GM21717 (cell line): ENCODE data around the gene TEAD1.

Source experiments
- ATAC-seq: cut with Tn5 transposase; IDR thresholded peaks from one replicate; pipeline ENCODE4 v1.9.1; 2021; ENCODE audit warnings: mild to moderate bottlenecking, moderate library complexity; ENCODE audit not compliant: unreplicated experiment

TEAD1 gene

DNA sequence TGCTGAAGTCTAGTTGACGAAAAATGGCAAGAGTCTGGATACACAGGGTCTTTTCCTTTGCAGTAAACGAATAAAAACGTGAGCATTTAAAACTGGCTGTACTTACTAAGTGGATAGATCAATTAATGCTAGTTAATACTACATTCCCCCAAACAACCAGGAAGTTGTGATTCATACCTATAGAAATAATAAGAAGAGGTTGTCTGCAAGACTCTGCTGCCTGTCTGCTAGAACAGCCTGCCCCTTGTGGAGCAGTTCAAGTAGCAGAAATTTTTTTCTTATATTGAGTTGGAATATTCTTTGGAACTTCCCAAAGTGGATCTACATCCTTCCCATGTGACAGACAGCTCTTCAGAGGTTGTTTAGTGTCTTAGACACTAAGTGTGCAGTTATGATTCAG lies 86.8 kb downstream of the TEAD1 start:
- ATAC-seq: no peak

DNA sequence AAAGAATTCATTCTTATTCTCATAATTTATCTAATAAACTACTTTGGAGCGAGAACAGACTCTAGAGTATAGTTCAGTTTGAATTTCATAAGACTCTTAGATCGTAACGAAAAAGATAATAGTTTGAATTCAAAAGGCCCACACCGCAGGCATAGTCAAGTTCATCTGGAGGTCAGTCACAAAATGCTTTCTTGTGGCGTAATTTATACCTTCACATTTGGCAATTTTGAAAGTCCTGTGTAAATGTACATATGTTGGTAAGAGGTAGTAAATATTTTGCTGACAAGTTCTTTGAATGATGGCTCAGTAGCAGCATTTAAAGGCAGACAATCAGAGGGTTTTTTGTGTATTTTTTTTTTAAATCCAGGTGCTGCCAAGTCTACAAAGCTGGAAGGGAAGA lies 88.1 kb downstream of the TEAD1 start:
- no peak for ATAC-seq

GRCh38 chr11:12762696-12763324 lies 88.6 kb downstream of the TEAD1 start:
- no peak for ATAC-seq

DNA sequence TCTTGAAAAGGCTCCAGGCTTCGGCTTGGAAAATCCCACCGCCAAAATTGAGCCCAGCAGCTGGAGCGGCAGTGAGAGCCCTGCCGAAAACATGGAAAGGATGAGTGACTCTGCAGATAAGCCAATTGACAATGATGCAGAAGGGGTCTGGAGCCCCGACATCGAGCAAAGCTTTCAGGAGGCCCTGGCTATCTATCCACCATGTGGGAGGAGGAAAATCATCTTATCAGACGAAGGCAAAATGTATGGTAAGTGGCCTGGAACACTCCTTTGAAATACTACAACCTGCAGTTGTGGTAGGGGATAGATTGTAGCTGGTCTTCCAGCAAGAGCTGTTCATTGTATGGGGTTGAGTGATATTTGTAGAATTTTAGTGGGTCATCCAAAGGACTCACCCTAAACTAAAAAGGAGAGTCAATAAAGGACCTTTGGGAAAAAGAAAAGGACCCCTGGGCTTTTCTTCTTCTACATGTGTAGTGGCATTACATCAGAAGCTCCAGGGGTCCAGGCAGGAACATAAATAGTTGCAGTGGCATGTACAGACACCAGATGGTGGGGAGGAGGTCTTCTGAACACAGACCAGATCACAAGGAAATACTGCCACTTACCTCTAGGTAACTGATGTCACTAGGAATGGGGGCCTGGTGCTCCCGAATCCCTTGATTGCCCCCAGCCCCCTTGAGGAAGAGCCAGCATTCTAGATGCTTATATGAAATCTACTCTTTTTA lies 90.1 kb downstream of the TEAD1 start:
- no peak for ATAC-seq

DNA sequence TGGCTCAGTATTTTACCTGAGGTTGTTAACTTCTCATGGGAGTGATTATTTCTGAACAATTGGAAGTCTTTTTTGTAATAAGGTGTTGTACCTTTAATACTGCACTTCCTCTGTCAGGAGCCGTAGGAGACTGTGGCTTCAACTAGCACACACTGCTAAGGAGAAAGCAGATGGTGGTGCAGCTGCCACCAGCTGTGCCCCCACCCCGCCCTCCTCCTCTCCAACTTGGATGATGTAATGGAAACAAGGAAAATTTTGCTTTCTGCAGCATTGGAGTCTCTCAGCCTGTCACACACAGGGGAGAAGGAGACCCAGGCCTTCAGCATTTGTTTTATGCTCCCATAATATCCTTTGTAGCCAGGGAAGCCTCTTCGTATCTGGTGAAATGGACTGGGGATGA lies 91.2 kb downstream of the TEAD1 start:
- ATAC-seq: no peak

- no peak for ATAC-seq
Measured at GRCh38 chr11:12767027-12767426, 92.8 kb downstream of the TEAD1 start.

DNA sequence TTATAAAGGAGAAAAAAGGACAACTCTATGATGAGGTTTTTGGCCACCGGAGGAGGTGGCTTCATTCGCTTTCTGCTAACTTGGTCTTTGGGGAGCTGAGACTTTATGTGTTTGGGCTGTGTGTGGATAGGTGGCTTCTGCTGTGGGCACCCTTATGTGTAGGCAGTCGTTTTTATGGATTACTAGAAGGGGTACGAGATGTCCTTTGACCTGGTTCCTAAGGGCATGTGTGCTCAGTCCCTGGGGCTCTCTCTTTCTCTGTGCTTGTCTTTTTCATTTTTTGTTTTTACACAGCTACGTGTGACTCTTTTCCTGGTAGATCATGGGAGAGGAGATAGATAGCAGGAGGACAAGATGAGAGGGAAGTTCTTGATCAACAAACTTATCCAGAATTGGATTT lies 93.4 kb downstream of the TEAD1 start:
- no peak for ATAC-seq

- peak; percentile 86 for ATAC-seq
Measured at GRCh38 chr11:12768726-12769673, 94.8 kb downstream of the TEAD1 start.

DNA sequence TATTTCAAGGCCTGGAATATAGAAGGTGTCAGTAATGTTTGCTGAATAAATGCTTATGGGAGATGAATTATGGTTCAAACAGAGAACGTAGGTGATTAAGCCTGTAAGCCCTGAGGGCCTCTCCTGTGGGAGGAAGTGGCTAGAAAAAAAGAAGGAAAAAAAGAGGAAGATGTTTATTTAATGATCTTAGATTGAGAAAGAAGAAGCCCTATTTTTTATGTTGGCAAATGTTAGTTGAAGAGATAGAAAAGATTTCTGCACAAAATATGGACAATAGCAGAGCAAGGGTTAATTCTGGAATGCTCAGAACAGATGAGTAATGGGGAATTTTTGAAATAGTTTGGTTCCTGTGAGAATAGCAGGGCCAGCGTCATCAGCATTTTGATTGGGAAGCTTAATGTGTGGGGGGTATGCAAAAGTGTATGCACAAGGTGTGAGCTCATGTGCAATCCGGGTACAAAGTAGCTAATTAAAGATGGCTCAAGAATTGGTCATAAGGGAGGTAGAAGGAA lies 95.7 kb downstream of the TEAD1 start:
- ATAC-seq: no peak

- no peak for ATAC-seq
Measured at GRCh38 chr11:12770435-12770834, 96.2 kb downstream of the TEAD1 start.

GRCh38 chr11:12770966-12771597 lies 96.9 kb downstream of the TEAD1 start:
- no peak for ATAC-seq

DNA sequence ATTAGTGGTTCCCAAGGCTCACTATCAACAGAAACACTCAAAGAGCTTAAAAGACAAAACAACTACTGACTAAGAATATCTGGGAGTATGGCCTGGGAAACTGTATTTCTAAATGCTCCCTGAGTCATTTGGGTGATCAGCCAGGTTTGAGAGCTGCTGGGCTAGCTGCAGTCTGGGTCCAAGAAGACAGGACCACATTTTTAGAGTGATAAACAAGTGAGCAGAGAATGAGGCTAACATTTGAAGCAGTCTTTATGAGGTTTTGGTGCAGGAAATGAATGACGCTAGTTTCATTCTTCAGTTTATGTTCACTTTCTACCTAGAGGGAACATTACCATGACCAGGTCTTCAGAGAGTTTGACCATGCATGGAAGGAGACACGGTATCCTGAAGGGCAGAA lies 97.7 kb downstream of the TEAD1 start:
- no peak for ATAC-seq

DNA sequence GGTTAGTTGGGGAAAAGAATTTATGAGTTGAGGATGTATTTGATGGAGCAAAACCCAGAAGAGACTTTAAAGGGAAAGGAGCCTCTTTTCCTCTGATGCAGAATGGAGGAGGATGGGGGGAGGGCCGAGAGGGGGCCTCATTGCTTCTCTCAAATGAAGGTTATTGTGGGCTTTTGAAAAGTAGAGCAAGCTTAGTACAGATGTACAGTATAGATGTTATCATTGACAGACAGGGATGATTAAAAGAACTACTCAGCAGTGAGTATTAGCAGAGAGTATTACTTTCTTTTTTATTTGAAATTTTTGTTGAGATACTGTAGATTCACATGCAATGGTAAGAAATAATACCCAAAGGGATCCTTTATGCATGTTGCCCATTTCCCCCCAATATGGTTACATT lies 98.1 kb downstream of the TEAD1 start:
- ATAC-seq: no peak

DNA sequence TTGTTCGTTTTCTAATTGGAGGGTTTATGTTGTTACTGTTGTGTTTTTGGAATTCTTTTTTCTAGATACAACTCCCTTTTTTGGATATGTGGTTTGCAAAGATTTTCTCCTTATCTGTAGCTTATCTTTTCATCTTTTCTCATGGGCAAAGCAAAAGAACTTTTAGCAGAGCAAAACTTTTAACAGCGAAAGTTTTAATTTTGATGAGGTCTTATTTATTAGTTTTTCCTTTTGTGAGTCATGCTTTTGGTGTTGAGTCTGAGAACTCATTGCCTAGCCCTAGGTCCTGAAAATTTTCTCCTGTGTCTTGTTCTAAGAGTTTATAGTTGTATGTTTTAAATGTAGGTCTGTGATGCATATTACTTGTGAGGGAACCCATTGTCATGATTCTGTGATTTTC lies 99.4 kb downstream of the TEAD1 start:
- no peak for ATAC-seq

GRCh38 chr11:12775955-12776354 lies 101.7 kb downstream of the TEAD1 start:
- ATAC-seq: no peak

DNA sequence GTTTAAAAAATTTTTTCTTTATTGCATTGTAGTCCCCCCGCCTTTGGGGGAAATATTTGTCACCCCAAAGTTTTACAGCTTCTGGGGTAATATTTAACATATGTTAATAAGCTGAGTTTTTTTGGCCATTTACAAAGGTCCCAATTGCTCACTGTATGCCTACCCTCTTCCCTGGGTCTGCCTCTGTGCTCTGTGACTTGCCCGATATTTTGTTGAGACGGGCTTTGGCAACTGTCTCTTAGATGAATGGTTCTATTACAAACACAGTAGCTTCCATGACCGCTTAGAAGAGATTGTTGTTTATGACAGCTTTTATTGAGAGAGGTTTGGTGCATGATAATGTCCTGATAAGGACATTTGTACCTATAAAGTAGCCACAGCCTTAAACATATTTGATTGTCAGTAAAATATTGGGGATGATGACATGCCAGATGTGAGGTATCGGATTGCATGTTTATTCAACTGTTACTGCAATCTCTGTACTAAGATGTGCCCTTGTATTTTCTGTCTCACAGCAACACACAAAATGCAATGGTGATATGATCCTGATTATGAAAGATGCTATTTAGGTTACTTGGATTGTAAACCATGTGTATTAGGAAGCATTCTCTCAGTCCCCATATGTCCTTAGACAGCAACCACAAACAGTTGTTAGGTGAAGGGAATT lies 103.1 kb downstream of the TEAD1 start:
- ATAC-seq: no peak

- ATAC-seq: no peak
Measured at GRCh38 chr11:12778240-12778905, 104.2 kb downstream of the TEAD1 start.

GRCh38 chr11:12783765-12784164 lies 109.5 kb downstream of the TEAD1 start:
- ATAC-seq: no peak

DNA sequence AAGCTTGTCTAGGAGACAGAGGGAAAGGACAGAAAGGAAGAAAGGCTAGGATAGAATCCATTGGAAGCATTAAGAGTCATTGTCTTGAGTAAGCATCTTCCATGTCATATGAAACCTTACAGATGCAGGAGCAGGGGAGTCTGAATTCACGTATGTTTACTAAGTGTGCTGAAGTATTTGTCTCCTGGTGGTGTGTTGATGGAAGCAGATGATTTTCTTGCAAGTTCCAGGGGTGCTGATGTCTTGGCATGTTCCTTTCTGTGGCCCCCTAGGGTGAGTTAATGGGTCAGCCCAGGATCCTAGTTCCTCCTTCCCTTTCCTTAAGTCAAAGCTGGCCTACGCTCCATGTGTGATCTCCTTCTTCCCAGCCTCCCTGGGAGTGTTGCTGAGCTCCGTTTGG lies 110.2 kb downstream of the TEAD1 start:
- ATAC-seq: no peak

GRCh38 chr11:12784987-12785386 lies 110.8 kb downstream of the TEAD1 start:
- no peak for ATAC-seq
